Heart left ventricle (tissue), 16 donors: ENCODE results near the gene ATXN2. TPM values are rescaled to one million over a fixed set of nuclear protein-coding genes. Genes with fewer than 3 reads are reported as not detected.

ENCODE experiments used
- ATAC-seq, 4 donors: fragments of 200-7000 bp; cut with Tn5 transposase; one replicate each; pipeline ENCODE4 v1.9.1; 2020 to 2022; ENCODE audit warnings: moderate library complexity in 4 of 4, mild to moderate bottlenecking in 3 of 4, moderate number of reproducible peaks in 1 of 4
- DNase-seq, 5 donors: peaks; one replicate each; pipeline ENCODE4 v3.0.0-alpha.2; 2020
- H3K27ac ChIP-seq, 12 donors: fragments of 200-600 bp; sonication (generic) in 4 of 12; one replicate each; pipeline versions ENCODE4 v1.5.0 to v1.8.0; 2016 to 2022; ENCODE audit warnings: mild to moderate bottlenecking in 2 of 12
- H3K27me3 ChIP-seq, 9 donors: fragments of 200-600 bp; sonication (generic) in 2 of 9; one replicate each; pipeline versions ENCODE4 v1.5.1 to v1.8.0; 2016 to 2022; ENCODE audit warnings: mild to moderate bottlenecking in 3 of 9
- H3K36me3 ChIP-seq, 9 donors: fragments of 200-600 bp; sonication (generic) in 2 of 9; one replicate each; pipeline versions ENCODE4 v1.5.0 to v1.8.0; 2018 to 2022; ENCODE audit warnings: mild to moderate bottlenecking in 2 of 9
- H3K4me1 ChIP-seq, 12 donors: fragments of 200-600 bp; sonication (generic) in 4 of 12; one replicate each; pipeline versions ENCODE4 v1.5.0 to v1.8.0; 2016 to 2022; ENCODE audit warnings: mild to moderate bottlenecking in 3 of 12
- H3K4me3 ChIP-seq, 12 donors: fragments of 200-600 bp; sonication (generic) in 4 of 12; one replicate each; pipeline versions ENCODE4 v1.5.0 to v1.8.0; 2017 to 2022; ENCODE audit warnings: mild to moderate bottlenecking in 9 of 12, moderate library complexity in 4 of 12
- H3K9me3 ChIP-seq, 12 donors: fragments of 200-600 bp; sonication (generic) in 4 of 12; one replicate each; pipeline versions ENCODE4 v1.5.0 to v1.8.0; 2016 to 2022; ENCODE audit warnings: mild to moderate bottlenecking in 1 of 12
- POLR2A ChIP-seq, 2 donors: fragments of 450-650 bp; IDR thresholded peaks; one replicate each; pipeline ENCODE4 v1.6.1; 2017; ENCODE audit warnings: antibody characterized with exemption in 2 of 2, mild to moderate bottlenecking in 2 of 2, moderate library complexity in 2 of 2
- WGBS, 4 donors: extraction: QIAGEN DNeasy Blood & Tissue Kit in 2 of 4; methylation state at CpG; one replicate each; pipeline versions ENCODE4 v1.1.5 to v1.1.7; 2013 to 2018; 5-methylcytosine and 5-hydroxymethylcytosine counted together
- intact Hi-C, 10 donors: fragments of 100-400 bp; cut with DNase I; formaldehyde crosslinking; loops; one replicate each; pipeline versions ENCODE4 v1.11.1 to v1.14.2; 2022
- polyA plus RNA-seq, 2 donors: library from polyadenylated mRNA; stranded (reverse); fragments of 200-250 nt; gene quantifications; one replicate each; pipeline ENCODE4 v1.2.3, GENCODE V29; 2013
- total RNA-seq, 9 donors: library from RNA; depleted of rRNA in 2 of 9; stranded (reverse); fragments of >200 nt in 2 of 9; fragmentation: NEBNext Ultra II Directional in 3 of 9; extraction: Animal tissue kit (Norgen Biotek cat#: 25700) in 3 of 9; gene quantifications; one replicate each; pipeline versions ENCODE4 v1.1.0 to v1.2.4, GENCODE V29; 2016 to 2023
- TF ChIP-seq, protein P1 (sequence below), 12 donors: fragments of 200-600 bp; sonication (generic) in 4 of 12; IDR thresholded peaks; one replicate each; pipeline versions ENCODE4 v1.5.0 to v1.8.0; 2018 to 2022; ENCODE audit warnings: antibody characterized with exemption in 12 of 12, mild to moderate bottlenecking in 5 of 12
- donor health status: ischemic (EF 13 %, LVEDD 7.1; RV severe dilation, severe dysfunction).
- donor health status: healthy with polysubstance abuse.
- donor health status: DM: no; HTN: yes; CAD: no.
- donor health status: DM: no; HTN: no; CAD: no.
- donor health status: ischemic (EF 25% LVEDD 6.9; RV normal size, moderate dysfunction).
- donor health status: ischemic (EF 25% LVEDD 5.7; RV mildly dilated, moderate dysfunction).
- donor health status: healthy.
- donor health status: DM: yes; HTN: yes; CAD: no.
- donor health status: ischemic (EF 35%, LVEDD 5.7; RV mildly dilated, moderate dysfunction).
- donor health status: nonischemic (EF 11% LVEDD 7.7; RV severe dilation, severe dysfunction).
- donor health status: DM: yes; HTN: yes; CAD: no.
- donor health status: PGD.
- donor health status: ischemic (EF 29% LVEDD 5.4; RV normal size, mild dysfunction).
- donor health status: nonischemic (EF 23%, LVEDD 6.1; RV moderate dilation, normal function).

The ATXN2 gene
- total and polyA plus RNA-seq, 11 donors = 23.6 to 59.3 (median 46.8) TPM

DNA sequence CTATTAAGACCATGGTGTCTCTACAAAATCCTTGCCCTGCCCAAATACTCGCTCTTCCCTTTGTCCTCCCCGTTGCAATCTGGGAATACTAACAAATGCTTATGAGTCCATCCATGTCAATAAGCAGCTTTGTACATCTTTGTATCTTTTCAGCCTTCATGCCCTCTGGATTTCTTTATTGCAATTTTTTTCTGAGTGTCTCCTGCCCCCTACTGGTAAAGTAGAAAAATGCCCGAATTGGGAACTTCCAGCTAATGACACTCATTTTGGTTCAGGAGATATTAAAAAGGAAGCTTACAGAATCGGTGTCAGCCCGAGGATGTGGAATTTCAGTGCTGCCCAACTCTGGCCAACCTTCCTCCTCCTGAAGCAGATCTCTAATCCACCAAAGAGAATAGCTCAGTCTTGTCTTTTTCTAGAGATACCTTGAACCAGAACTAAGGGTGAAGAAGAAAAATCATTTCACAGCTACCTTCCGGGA lies 147.4 kb downstream of the ATXN2 start:
- Histone ChIP-seq H3K27me3 (no peaks in the 10 kb centered on the region), H3K9me3 (no peaks in the 10 kb centered on the region), H3K36me3 (peaks cover 0 to 100% (median 95%) of the 10 kb centered on the region in 9 donors), H3K4me3 (no peak overlapping the region), H3K27ac (peak overlapping the region in 8 of 12 donors; percentile 45 to 89 (median 76)), H3K4me1 (peaks cover 10 to 77% (median 58%) of the 10 kb centered on the region in 12 donors)
- peak in 1 of 4 donors; percentile 2 for ATAC-seq
- intact Hi-C loops = loop anchor here (1.0 to 5.0 kb wide), 4 partner anchors 47 to 119 kb away; partner anchors contain the start of gene SH2B3 (in 1 of the 10)
- TF ChIP-seq, protein P1, sequence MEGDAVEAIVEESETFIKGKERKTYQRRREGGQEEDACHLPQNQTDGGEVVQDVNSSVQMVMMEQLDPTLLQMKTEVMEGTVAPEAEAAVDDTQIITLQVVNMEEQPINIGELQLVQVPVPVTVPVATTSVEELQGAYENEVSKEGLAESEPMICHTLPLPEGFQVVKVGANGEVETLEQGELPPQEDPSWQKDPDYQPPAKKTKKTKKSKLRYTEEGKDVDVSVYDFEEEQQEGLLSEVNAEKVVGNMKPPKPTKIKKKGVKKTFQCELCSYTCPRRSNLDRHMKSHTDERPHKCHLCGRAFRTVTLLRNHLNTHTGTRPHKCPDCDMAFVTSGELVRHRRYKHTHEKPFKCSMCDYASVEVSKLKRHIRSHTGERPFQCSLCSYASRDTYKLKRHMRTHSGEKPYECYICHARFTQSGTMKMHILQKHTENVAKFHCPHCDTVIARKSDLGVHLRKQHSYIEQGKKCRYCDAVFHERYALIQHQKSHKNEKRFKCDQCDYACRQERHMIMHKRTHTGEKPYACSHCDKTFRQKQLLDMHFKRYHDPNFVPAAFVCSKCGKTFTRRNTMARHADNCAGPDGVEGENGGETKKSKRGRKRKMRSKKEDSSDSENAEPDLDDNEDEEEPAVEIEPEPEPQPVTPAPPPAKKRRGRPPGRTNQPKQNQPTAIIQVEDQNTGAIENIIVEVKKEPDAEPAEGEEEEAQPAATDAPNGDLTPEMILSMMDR (IDR thresholded peaks at IDR 0.05) = peak; percentile 72 to 88 (median 80)
- no peak for TF ChIP-seq POLR2A (IDR thresholded peaks at IDR 0.05)
- no peak for DNase-seq
- WGBS, 4 donors = 24 to 38% (median 29%) methylated on average over 6 of the region's 6 CpGs

DNA sequence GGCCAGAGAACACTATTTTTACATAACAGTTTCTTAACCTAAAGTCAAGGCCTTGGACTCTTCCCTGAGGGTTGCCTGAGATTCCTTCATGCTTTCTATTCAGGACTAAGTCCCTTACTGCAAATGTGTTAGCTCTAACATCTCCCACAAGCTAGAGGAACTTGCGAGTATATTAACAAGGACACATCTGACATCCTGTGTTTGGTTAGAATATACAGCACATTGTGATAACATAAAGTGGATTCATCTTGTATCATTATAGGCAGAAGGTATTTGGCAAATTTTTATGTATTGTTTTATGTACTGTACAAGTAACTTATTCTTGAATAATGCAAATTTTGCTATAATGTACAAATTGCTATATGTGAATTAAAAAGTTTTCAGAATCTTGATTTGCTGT lies 147.9 kb downstream of the ATXN2 start:
- H3K9me3 ChIP-seq = no peaks in the 10 kb centered on the region
- TF ChIP-seq POLR2A (IDR thresholded peaks at IDR 0.05) = no peak
- TF ChIP-seq, protein P1 (IDR thresholded peaks at IDR 0.05) = no peak
- DNase-seq (no peak), ATAC-seq (no peak)
- peak overlapping the region in 11 of 12 donors; percentile 45 to 89 (median 78) for H3K27ac ChIP-seq
- intact Hi-C loops = loop anchor here in 9 of 10 donors (1.0 to 5.0 kb wide), 4 partner anchors 46 to 119 kb away; partner anchors contain the start of gene SH2B3 (in 1 of the 9)
- no peak overlapping the region for H3K4me3 ChIP-seq
- H3K36me3 ChIP-seq = peaks cover 0 to 100% (median 95%) of the 10 kb centered on the region in 9 donors
- 31 to 61% (median 39%) methylated on average over 1 of the region's 1 CpG for whole genome bisulfite sequencing, 4 donors
- H3K27me3 ChIP-seq = no peaks in the 10 kb centered on the region
- H3K4me1 ChIP-seq = peaks cover 11 to 81% (median 62%) of the 10 kb centered on the region in 12 donors

DNA sequence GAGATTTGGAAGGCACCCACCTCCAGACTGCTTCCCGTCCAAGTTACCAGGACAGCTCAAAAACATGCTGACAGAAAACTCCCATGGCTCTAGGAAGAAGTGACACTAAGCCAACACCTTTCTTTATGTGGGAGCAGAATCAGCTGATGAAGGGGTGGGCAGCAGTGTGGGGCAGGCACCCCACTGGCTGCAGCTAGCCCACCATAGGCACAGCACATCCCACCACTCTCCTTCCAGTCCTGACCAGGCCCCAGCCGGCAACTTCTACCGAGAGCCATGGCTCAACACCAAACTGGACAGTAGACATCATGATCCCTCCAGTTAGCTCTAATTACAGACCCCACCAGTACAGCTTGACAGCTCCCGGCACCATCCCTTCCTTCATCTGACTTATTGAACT lies 148.4 kb downstream of the ATXN2 start:
- no peak for TF ChIP-seq POLR2A (IDR thresholded peaks at IDR 0.05)
- TF ChIP-seq, protein P1 (IDR thresholded peaks at IDR 0.05) = no peak
- Histone ChIP-seq H3K4me3 (no peak overlapping the region), H3K36me3 (peaks cover 0 to 97% (median 89%) of the 10 kb centered on the region in 9 donors), H3K9me3 (no peaks in the 10 kb centered on the region), H3K27ac (peak overlapping the region; percentile 13 to 89 (median 74)), H3K27me3 (no peaks in the 10 kb centered on the region), H3K4me1 (peaks cover 17 to 81% (median 66%) of the 10 kb centered on the region in 12 donors)
- 55 to 69% (median 59%) methylated on average over 4 of the region's 4 CpGs for WGBS, 4 donors
- ATAC-seq (peak in 1 of 4 donors; percentile 3), DNase-seq (peak in 1 of 5 donors; percentile 13)
- intact Hi-C loops = loop anchor here in 9 of 10 donors (1.0 to 5.0 kb wide), 4 partner anchors 46 to 118 kb away; partner anchors contain the start of gene SH2B3 (in 1 of the 9)
